ENCODE measurements around the gene CHMP3. TPM values are rescaled to one million over a fixed set of nuclear protein-coding genes. Genes with fewer than 3 reads are reported as not detected.

Gene CHMP3
- total and polyA plus RNA-seq, 2 donors (not counting 1 experiment from before 2014, with no cell fraction given): 73.3 to 161 TPM

DNA sequence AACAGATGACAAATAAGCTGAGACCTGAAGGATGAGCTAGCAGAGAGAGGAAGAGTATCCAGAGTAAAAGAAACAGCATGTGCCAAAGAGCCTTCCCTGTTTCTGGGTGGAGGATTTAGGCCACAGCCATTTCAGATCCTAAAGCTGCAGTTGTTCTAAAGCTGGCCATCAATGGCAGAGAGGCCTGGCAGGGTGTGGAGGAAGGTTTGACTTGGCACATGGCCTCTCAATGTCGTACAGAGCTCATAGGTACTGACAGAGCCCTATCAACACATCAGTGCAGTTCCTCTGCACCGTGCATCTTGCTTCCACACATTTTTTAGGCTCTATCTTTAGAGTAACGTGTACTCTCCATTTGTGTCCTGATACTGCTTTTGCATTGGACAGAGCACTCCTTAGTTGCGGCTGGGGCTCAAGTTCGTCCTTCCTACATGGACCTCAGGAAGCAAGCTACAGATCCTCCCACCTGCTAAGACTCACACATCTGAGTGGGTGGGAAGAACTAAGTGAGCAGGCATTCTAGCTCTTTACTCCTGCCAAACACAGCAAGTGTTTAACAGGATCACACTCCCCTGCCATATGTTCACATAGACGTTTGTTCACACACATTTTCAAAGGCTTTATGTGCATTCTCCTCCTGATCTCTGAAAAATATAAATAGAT, 3.0 kb upstream of the CHMP3 start:
- no peak for TF ChIP-seq EZH2 (IDR thresholded peaks at IDR 0.05; ENCODE audit: low read length, missing control alignments)
- TF ChIP-seq, protein P1, sequence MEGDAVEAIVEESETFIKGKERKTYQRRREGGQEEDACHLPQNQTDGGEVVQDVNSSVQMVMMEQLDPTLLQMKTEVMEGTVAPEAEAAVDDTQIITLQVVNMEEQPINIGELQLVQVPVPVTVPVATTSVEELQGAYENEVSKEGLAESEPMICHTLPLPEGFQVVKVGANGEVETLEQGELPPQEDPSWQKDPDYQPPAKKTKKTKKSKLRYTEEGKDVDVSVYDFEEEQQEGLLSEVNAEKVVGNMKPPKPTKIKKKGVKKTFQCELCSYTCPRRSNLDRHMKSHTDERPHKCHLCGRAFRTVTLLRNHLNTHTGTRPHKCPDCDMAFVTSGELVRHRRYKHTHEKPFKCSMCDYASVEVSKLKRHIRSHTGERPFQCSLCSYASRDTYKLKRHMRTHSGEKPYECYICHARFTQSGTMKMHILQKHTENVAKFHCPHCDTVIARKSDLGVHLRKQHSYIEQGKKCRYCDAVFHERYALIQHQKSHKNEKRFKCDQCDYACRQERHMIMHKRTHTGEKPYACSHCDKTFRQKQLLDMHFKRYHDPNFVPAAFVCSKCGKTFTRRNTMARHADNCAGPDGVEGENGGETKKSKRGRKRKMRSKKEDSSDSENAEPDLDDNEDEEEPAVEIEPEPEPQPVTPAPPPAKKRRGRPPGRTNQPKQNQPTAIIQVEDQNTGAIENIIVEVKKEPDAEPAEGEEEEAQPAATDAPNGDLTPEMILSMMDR (conservative IDR thresholded peaks at IDR 0.05 in 1 of 2, IDR thresholded peaks at IDR 0.05 in 1 of 2; ENCODE audit: low read depth in 1 of 2, low read length in 2 of 2): no peak
- peak in 1 of 2 donors; percentile 18 for DNase-seq (ENCODE audit: low read depth in 2 of 2)
- Histone ChIP-seq H4K20me1 (ENCODE audit: control insufficient read depth, extremely low read depth, insufficient read depth, low read length) (no peaks in the 10 kb centered on the region), H3K36me3 (ENCODE audit: control insufficient read depth, insufficient read depth, low read length) (no peaks in the 10 kb centered on the region), H3K27ac (ENCODE audit: insufficient read depth, low read length) (no peak overlapping the region), H3K9me3 (ENCODE audit: control insufficient read depth, insufficient read depth, low read depth, low read length) (no peaks in the 10 kb centered on the region), H2AFZ (ENCODE audit: low read length) (no peak overlapping the region), H3K27me3 (ENCODE audit: control insufficient read depth, insufficient read depth, low read length) (no peaks in the 10 kb centered on the region), H3K4me1 (ENCODE audit: control insufficient read depth, extremely low read depth, insufficient read depth, low read length) (peaks cover 3% of the 10 kb centered on the region), H3K4me3 (replicated peaks in 1 of 4; ENCODE audit: control extremely low read depth in 1 of 4, insufficient read depth in 1 of 4, low read depth in 3 of 4, low read length in 4 of 4) (no peak overlapping the region), H3K9ac (ENCODE audit: insufficient read depth, low read length) (no peak overlapping the region), H3K4me2 (ENCODE audit: extremely low read depth, insufficient read depth, low read length) (no peak overlapping the region), H3K79me2 (ENCODE audit: control insufficient read depth, insufficient read depth, low read length) (peaks cover 13% of the 10 kb centered on the region)

DNA sequence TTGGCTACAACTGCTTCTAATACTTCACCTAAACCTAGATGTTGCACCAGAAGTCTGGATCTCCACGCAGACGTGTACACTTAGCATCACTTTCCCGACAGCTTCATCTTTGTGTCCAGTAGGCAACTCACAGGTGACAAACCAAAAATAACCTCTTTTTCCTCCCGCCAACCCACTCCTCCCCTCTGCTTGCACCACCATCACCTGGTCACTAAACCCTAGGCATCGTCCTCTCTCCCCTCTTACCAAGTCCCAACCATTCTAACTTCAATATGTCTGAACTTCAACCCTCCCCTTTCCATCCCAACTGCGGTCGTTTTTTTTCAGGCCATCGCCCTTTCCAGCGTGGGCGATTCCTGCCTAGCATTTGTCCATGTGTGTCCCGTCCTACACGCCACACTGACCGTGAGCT, 413 bp upstream of the CHMP3 start:
- TF ChIP-seq EZH2 (IDR thresholded peaks at IDR 0.05; ENCODE audit: low read length, missing control alignments): no peak
- TF ChIP-seq, protein P1 (conservative IDR thresholded peaks at IDR 0.05 in 1 of 2, IDR thresholded peaks at IDR 0.05 in 1 of 2; ENCODE audit: low read depth in 1 of 2, low read length in 2 of 2): no peak
- H4K20me1 ChIP-seq (ENCODE audit: control insufficient read depth, extremely low read depth, insufficient read depth, low read length): no peaks in the 10 kb centered on the region
- no peaks in the 10 kb centered on the region for H3K27me3 ChIP-seq (ENCODE audit: control insufficient read depth, insufficient read depth, low read length)
- peak overlapping the region; percentile 68 for H3K4me2 ChIP-seq (ENCODE audit: extremely low read depth, insufficient read depth, low read length)
- no peaks in the 10 kb centered on the region for H3K9me3 ChIP-seq (ENCODE audit: control insufficient read depth, insufficient read depth, low read depth, low read length)
- H3K79me2 ChIP-seq (ENCODE audit: control insufficient read depth, insufficient read depth, low read length): peaks cover 27% of the 10 kb centered on the region
- no peak for DNase-seq (ENCODE audit: low read depth in 2 of 2)
- H2AFZ ChIP-seq (ENCODE audit: low read length): peak overlapping the region; percentile 98
- H3K9ac ChIP-seq (ENCODE audit: insufficient read depth, low read length): no peak overlapping the region
- H3K36me3 ChIP-seq (ENCODE audit: control insufficient read depth, insufficient read depth, low read length): no peaks in the 10 kb centered on the region
- H3K27ac ChIP-seq (ENCODE audit: insufficient read depth, low read length): peak overlapping the region; percentile 99
- peaks cover 3% of the 10 kb centered on the region for H3K4me1 ChIP-seq (ENCODE audit: control insufficient read depth, extremely low read depth, insufficient read depth, low read length)
- peak overlapping the region in 3 of 4 experiments; percentile 1 to 81 (median 77) for H3K4me3 ChIP-seq (replicated peaks in 1 of 4; ENCODE audit: control extremely low read depth in 1 of 4, insufficient read depth in 1 of 4, low read depth in 3 of 4, low read length in 4 of 4)

DNA sequence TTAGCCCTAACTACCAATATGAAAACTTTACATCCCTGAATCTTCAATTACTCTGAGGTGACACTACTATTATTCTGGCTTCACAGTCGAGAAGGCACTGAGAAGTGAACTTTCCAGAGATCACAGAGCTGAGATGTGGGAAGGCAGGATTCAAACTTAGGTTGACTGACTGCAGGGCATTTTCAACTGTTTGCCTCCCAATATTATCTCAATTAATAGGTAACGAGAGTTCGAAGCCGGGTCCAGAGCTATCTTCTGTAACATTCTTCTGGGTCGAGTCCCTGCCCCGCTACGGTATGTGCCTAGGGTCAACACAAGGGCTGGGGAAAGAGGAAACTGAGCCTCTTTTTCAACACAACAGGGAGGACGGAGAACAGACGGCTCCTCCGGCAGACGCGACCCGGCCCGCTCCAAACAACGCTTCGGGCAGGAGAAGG, 740 bp downstream of the CHMP3 start:
- DNase-seq (ENCODE audit: low read depth in 2 of 2): no peak
- TF ChIP-seq EZH2 (IDR thresholded peaks at IDR 0.05; ENCODE audit: low read length, missing control alignments): no peak
- TF ChIP-seq, protein P1 (conservative IDR thresholded peaks at IDR 0.05 in 1 of 2, IDR thresholded peaks at IDR 0.05 in 1 of 2; ENCODE audit: low read depth in 1 of 2, low read length in 2 of 2): no peak
- H3K9ac ChIP-seq (ENCODE audit: insufficient read depth, low read length): peak overlapping the region; percentile 99
- no peaks in the 10 kb centered on the region for H3K27me3 ChIP-seq (ENCODE audit: control insufficient read depth, insufficient read depth, low read length)
- peak overlapping the region; percentile 75 to 81 (median 78) for H3K4me3 ChIP-seq (replicated peaks in 1 of 4; ENCODE audit: control extremely low read depth in 1 of 4, insufficient read depth in 1 of 4, low read depth in 3 of 4, low read length in 4 of 4)
- peak overlapping the region; percentile 84 for H2AFZ ChIP-seq (ENCODE audit: low read length)
- no peaks in the 10 kb centered on the region for H3K36me3 ChIP-seq (ENCODE audit: control insufficient read depth, insufficient read depth, low read length)
- no peaks in the 10 kb centered on the region for H4K20me1 ChIP-seq (ENCODE audit: control insufficient read depth, extremely low read depth, insufficient read depth, low read length)
- peaks cover 33% of the 10 kb centered on the region for H3K79me2 ChIP-seq (ENCODE audit: control insufficient read depth, insufficient read depth, low read length)
- H3K4me1 ChIP-seq (ENCODE audit: control insufficient read depth, extremely low read depth, insufficient read depth, low read length): peaks cover 3% of the 10 kb centered on the region
- H3K4me2 ChIP-seq (ENCODE audit: extremely low read depth, insufficient read depth, low read length): peak overlapping the region; percentile 86
- H3K9me3 ChIP-seq (ENCODE audit: control insufficient read depth, insufficient read depth, low read depth, low read length): no peaks in the 10 kb centered on the region
- H3K27ac ChIP-seq (ENCODE audit: insufficient read depth, low read length): peak overlapping the region; percentile 99
